Stimulated activated CD4-positive, alpha-beta T cell treated with anti-CD3 and anti-CD28 coated beads, Interleukin-15, amount 100 ng/mL, for 24 hours (primary cell): ENCODE measurements around the gene PGLYRP1.
A peak's percentile ranks its signal among the peaks of the same experiment; 100 is the strongest.

Source experiments
- DNase-seq: peaks from one replicate; pipeline ENCODE4 v3.0.0-alpha.2; 2020

Gene PGLYRP1

GRCh38 chr19:46031781-46032596 lies 9.1 kb upstream of the PGLYRP1 start:
- no peak for DNase-seq

- no peak for DNase-seq
Measured at GRCh38 chr19:46030812-46031550, 8.1 kb upstream of the PGLYRP1 start.

- DNase-seq, result no peak
Measured at GRCh38 chr19:46025835-46026234, 3.0 kb upstream of the PGLYRP1 start.

- no peak for DNase-seq
Measured at GRCh38 chr19:46023311-46023779, 492 bp upstream of the PGLYRP1 start.

- DNase-seq, result no peak
Measured at GRCh38 chr19:46022061-46022430, 807 bp downstream of the PGLYRP1 start.

GRCh38 chr19:46021531-46022041 lies 1.3 kb downstream of the PGLYRP1 start:
- no peak for DNase-seq

- DNase-seq, result no peak
Measured at GRCh38 chr19:46020819-46021125, 2.1 kb downstream of the PGLYRP1 start.

- no peak for DNase-seq
Measured at GRCh38 chr19:46019270-46019669, 3.6 kb downstream of the PGLYRP1 start.

GRCh38 chr19:46018729-46019251 lies 4.1 kb downstream of the PGLYRP1 start:
- no peak for DNase-seq

GRCh38 chr19:46017874-46018675 lies 4.8 kb downstream of the PGLYRP1 start:
- no peak for DNase-seq

GRCh38 chr19:46017095-46017429 lies 5.8 kb downstream of the PGLYRP1 start:
- DNase-seq, result no peak

GRCh38 chr19:46016426-46017094 lies 6.3 kb downstream of the PGLYRP1 start:
- peak; percentile 87 for DNase-seq

- DNase-seq, result peak; percentile 60
Measured at GRCh38 chr19:46015687-46016425, 7.0 kb downstream of the PGLYRP1 start.

GRCh38 chr19:46014941-46015686 lies 7.7 kb downstream of the PGLYRP1 start:
- DNase-seq, result peak; percentile 80

- no peak for DNase-seq
Measured at GRCh38 chr19:46014534-46014933, 8.3 kb downstream of the PGLYRP1 start.

- peak; percentile 73 for DNase-seq
Measured at GRCh38 chr19:46009530-46010510, 13.0 kb downstream of the PGLYRP1 start.

- no peak for DNase-seq
Measured at GRCh38 chr19:46006411-46006810, 16.4 kb downstream of the PGLYRP1 start.

GRCh38 chr19:46002678-46003275 lies 20.1 kb downstream of the PGLYRP1 start:
- DNase-seq, result no peak
